PC-3 (cell line): ENCODE results near the gene CRTAC1. TPM values are rescaled to one million over a fixed set of nuclear protein-coding genes. Genes with fewer than 3 reads are reported as not detected.

ENCODE experiments used
- ATAC-seq: fragments of 200-7000 bp; cut with Tn5 transposase; 2 replicates; pipeline ENCODE4 v1.9.1; 2020; ENCODE audit warnings: mild to moderate bottlenecking, moderate library complexity
- BruUV-seq: library from RNA; stranded (reverse); fragments of 400-500 nt; replicated peaks from 2 replicates; lab custom pipeline; 2021; lab: Mats Ljungman, UMichigan
- CTCF ChIA-PET: fragments of 300-600 bp; sonication (Branson Sonifier 250); formaldehyde crosslinking; loops from one replicate; lab custom pipeline; 2022; ENCODE audit warnings: antibody characterized with exemption; lab: Charles Lee
- POLR2A ChIA-PET: fragments of 300-600 bp; sonication (Branson Sonifier 250); formaldehyde crosslinking; loops from one replicate; lab custom pipeline; 2022; ENCODE audit warnings: antibody characterized with exemption; ENCODE audit not compliant: unreplicated experiment; lab: Charles Lee
- DNase-seq: peaks from one replicate; pipeline ENCODE4 v3.0.0-alpha.2; 2015
- H2AFZ ChIP-seq: fragments of 300-600 bp; sonication (generic); 2 replicates; pipeline ENCODE4 v1.6.0; 2016; ENCODE audit warnings: antibody characterized with exemption, low read length
- H3F3A ChIP-seq: fragments of 300-600 bp; sonication (generic); one replicate; pipeline ENCODE4 v1.6.0; 2017; ENCODE audit warnings: antibody characterized with exemption, low read length, control low read depth, mild to moderate bottlenecking; ENCODE audit not compliant: unreplicated experiment
- H3K27ac ChIP-seq: fragments of 300-600 bp; sonication (generic); 2 replicates; pipeline ENCODE4 v1.5.1; 2016; ENCODE audit warnings: mild to moderate bottlenecking, low read length
- H3K27me3 ChIP-seq: fragments of 300-600 bp; sonication (generic); 2 replicates; pipeline ENCODE4 v1.6.1; 2016; ENCODE audit warnings: low read length, mixed read lengths
- H3K36me3 ChIP-seq: fragments of 300-600 bp; sonication (generic); 2 replicates; pipeline ENCODE4 v1.6.1; 2016; ENCODE audit warnings: low read depth, mixed run types, low read length, mixed read lengths
- H3K4me1 ChIP-seq: fragments of 300-600 bp; sonication (generic); 2 replicates; pipeline ENCODE4 v1.5.1; 2016; ENCODE audit warnings: low read length; ENCODE audit not compliant: insufficient read depth
- H3K4me2 ChIP-seq: fragments of 300-600 bp; sonication (generic); 2 replicates; pipeline ENCODE4 v1.6.0; 2016; ENCODE audit warnings: low read length
- H3K4me3 ChIP-seq: fragments of 300-600 bp; sonication (generic); 2 replicates; pipeline ENCODE4 v1.5.1; 2016; ENCODE audit warnings: mild to moderate bottlenecking, low read length, mixed read lengths
- H3K79me2 ChIP-seq: fragments of 300-600 bp; sonication (generic); 2 replicates; pipeline ENCODE4 v1.6.1; 2017; ENCODE audit warnings: low read length, mixed read lengths
- H3K9ac ChIP-seq: fragments of 300-600 bp; sonication (generic); 2 replicates; pipeline ENCODE4 v1.6.0; 2016; ENCODE audit warnings: mild to moderate bottlenecking, low read length
- H3K9me2 ChIP-seq: fragments of 300-600 bp; sonication (generic); replicated peaks from 2 replicates; pipeline ENCODE4 v1.6.1; 2016; ENCODE audit warnings: mixed run types, low read length, mixed read lengths
- H3K9me3 ChIP-seq: fragments of 300-600 bp; sonication (generic); 2 replicates; pipeline ENCODE4 v1.6.1; 2016; ENCODE audit warnings: low read length, mixed read lengths
- H4K20me1 ChIP-seq: fragments of 300-600 bp; sonication (generic); 2 replicates; pipeline ENCODE4 v1.6.1; 2016; ENCODE audit warnings: low read length, mixed read lengths
- CTCF ChIP-seq: fragments of 300-600 bp; sonication (generic); conservative IDR thresholded peaks from 2 replicates; pipeline ENCODE4 v1.5.1; 2017; ENCODE audit warnings: antibody characterized with exemption, low read depth, mild to moderate bottlenecking, low read length
- EZH2 ChIP-seq: fragments of 300-600 bp; sonication (generic); IDR thresholded peaks from one replicate; pipeline ENCODE4 v1.6.1; 2017; ENCODE audit warnings: antibody characterized with exemption, mild to moderate bottlenecking, low read length; ENCODE audit not compliant: unreplicated experiment
- EZH2phosphoT487 ChIP-seq: fragments of 300-600 bp; sonication (generic); IDR thresholded peaks from 2 replicates; pipeline ENCODE4 v1.6.1; 2018; ENCODE audit warnings: mild to moderate bottlenecking, antibody characterized with exemption, low read length, borderline replicate concordance
- intact Hi-C: fragments of 100-400 bp; cut with micrococcal nuclease; formaldehyde crosslinking; loops from 2 replicates; pipeline ENCODE4 v1.9.0; 2023
- total RNA-seq: library from RNA; depleted of rRNA; stranded (reverse); fragments of >200 nt; gene quantifications from 2 replicates; pipeline ENCODE4 v1.2.3, GENCODE V29; 2014

The CRTAC1 gene
- total RNA-seq, 1 experiment from 2014 or later = not detected

DNA sequence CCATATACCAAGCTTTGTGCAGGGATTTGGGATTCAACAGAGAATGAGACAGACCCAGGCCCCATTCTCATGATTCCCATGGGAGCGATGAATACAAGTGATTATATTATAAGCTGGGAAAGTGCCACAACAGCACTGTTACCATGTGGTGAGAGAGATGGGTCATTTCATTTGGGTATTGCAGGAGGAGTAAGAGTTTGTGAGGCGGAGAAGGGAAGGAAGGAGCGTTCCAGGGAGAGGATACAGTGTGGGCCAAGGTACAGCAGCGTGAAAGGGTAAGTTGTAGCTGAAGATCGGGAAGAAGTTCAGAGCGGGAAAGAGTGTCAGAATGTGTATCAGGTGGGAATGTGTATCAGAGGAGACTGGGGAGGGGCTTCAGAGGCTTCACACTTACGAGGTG, 142.3 kb downstream of the CRTAC1 start:
- H3K4me1 ChIP-seq = peaks cover 28% of the 10 kb centered on the region
- ATAC-seq (no peak), DNase-seq (no peak)
- no peaks in the 10 kb centered on the region for H3F3A ChIP-seq
- no peaks in the 10 kb centered on the region for H3K9me3 ChIP-seq
- peak overlapping the region; percentile 100 for H3K27ac ChIP-seq
- no peaks in the 10 kb centered on the region for H3K36me3 ChIP-seq
- ChIA-PET CTCF (interaction anchor here (0.6 kb wide), 1 partner anchor 153 kb away, joined by 3 read pairs; no protein-coding TSS in a partner anchor), POLR2A (no interaction called here)
- H3K4me2 ChIP-seq = peak overlapping the region; percentile 29; the same call in 1 of the 2 replicates
- BruUV-seq = no TSS peak
- H3K27me3 ChIP-seq = no peaks in the 10 kb centered on the region
- H4K20me1 ChIP-seq = no peaks in the 10 kb centered on the region
- intact Hi-C loops = no loop called here
- H3K79me2 ChIP-seq = no peaks in the 10 kb centered on the region
- H3K9ac ChIP-seq = peak overlapping the region; percentile 96; the same call in 1 of the 2 replicates
- H2AFZ ChIP-seq = no peak overlapping the region
- no peak overlapping the region for H3K4me3 ChIP-seq
- H3K9me2 ChIP-seq = no peaks in the 10 kb centered on the region
- TF ChIP-seq EZH2 = no peak
- TF ChIP-seq CTCF = no peak

DNA sequence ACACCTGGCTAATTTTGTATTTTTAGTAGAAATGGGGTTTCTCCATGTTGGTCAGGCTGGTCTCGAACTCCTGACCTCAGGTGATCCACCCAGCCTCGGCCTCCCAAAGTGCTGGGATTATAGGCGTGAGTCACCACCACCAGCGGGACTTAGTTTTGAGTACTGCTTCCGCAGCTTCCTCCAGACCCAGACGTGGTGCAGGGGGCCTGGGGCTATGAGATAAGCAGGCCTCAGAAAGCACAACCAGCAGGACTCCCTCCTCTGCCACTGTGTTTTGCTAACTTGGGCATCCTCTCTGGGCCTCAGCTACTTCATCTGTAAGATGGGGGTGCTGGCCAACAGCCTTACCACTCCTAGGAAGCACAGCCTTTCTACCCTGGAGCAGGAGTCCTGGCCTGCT, 143.0 kb downstream of the CRTAC1 start:
- DNase-seq = peak; percentile 27
- no peak overlapping the region for H3K4me3 ChIP-seq
- TF ChIP-seq EZH2 (no peak), CTCF (no peak), EZH2phosphoT487 (no peak)
- CTCF ChIA-PET = no interaction called here
- no peaks in the 10 kb centered on the region for H3K9me3 ChIP-seq
- no peaks in the 10 kb centered on the region for H3K36me3 ChIP-seq
- H4K20me1 ChIP-seq = no peaks in the 10 kb centered on the region
- no peak overlapping the region for H3K27ac ChIP-seq
- no peak overlapping the region for H3K9ac ChIP-seq
- H2AFZ ChIP-seq = no peak overlapping the region
- no TSS peak for BruUV-seq
- H3K4me1 ChIP-seq = peaks cover 35% of the 10 kb centered on the region
- intact Hi-C loops = no loop called here
- H3K9me2 ChIP-seq = no peaks in the 10 kb centered on the region
- H3K4me2 ChIP-seq = no peak overlapping the region
- POLR2A ChIA-PET = no interaction called here
- no peak for ATAC-seq
- H3K79me2 ChIP-seq = no peaks in the 10 kb centered on the region
- H3F3A ChIP-seq = no peaks in the 10 kb centered on the region
- no peaks in the 10 kb centered on the region for H3K27me3 ChIP-seq

DNA sequence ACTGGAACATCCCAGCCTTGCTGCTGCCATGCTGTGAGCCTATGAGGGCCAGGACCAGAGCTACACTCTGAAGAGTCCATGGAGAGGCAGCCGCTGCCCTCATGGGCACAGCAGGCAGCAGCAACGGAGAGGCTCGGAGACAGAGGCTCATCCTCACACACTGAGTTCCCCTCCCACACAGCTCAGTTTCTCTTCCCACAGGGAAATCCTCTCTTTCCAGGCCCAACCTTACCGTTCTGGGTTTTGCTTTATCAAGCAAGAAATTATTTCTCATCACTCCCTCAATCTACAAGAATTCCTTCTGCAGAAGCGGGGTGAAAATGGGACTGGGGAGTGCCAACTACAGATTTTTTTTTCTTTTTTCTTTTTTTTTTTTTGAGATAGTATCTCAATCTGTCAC, 144.1 kb downstream of the CRTAC1 start:
- ChIA-PET CTCF (no interaction called here), POLR2A (no interaction called here)

More for the DNA sequence above, 144.1 kb downstream of the CRTAC1 start:
- no peak overlapping the region for H3K27ac ChIP-seq
- TF ChIP-seq CTCF (no peak), EZH2 (no peak), EZH2phosphoT487 (no peak)
- intact Hi-C loops = no loop called here
- H3K36me3 ChIP-seq = no peaks in the 10 kb centered on the region
- no peaks in the 10 kb centered on the region for H3K27me3 ChIP-seq
- peaks cover 44% of the 10 kb centered on the region for H3K4me1 ChIP-seq
- DNase-seq (no peak), ATAC-seq (no peak)
- no peaks in the 10 kb centered on the region for H3K9me3 ChIP-seq
- no peaks in the 10 kb centered on the region for H3K9me2 ChIP-seq
- H3F3A ChIP-seq = no peaks in the 10 kb centered on the region
- BruUV-seq = no TSS peak
- H3K9ac ChIP-seq = no peak overlapping the region
- no peak overlapping the region for H3K4me3 ChIP-seq
- H3K79me2 ChIP-seq = no peaks in the 10 kb centered on the region
- no peaks in the 10 kb centered on the region for H4K20me1 ChIP-seq
- H2AFZ ChIP-seq = no peak overlapping the region
- H3K4me2 ChIP-seq = no peak overlapping the region
